Measurements from ENCODE around the gene ADGRG2. TPM values are rescaled to one million over a fixed set of nuclear protein-coding genes. Genes with fewer than 3 reads are reported as not detected.
"Not testable (repeated sequence)": the region's sequence is repeated elsewhere in the genome, so short reads cannot be mapped to it uniquely, and the experiment has no call there.

The ADGRG2 gene
- total and polyA plus RNA-seq, 3 donors from 2014 or later = 5.0 to 17.2 (median 5.8) TPM

GRCh38 chrX:18983666-18984380, 138.4 kb downstream of the ADGRG2 start, which contains the start of gene PHKA2:
Gene PHKA2 (minus strand): TSS chrX:18984114. CDS start chrX:18983932, 182 bp downstream.
- intact Hi-C loops (cut with DNase I; ENCODE audit: low total_unique reads) = no loop called here

GRCh38 chrX:18981124-18981807, 141.0 kb downstream of the ADGRG2 start:
- TF ChIP-seq POLR2A (IDR thresholded peaks at IDR 0.05) = no peak
- TF ChIP-seq, protein P1, sequence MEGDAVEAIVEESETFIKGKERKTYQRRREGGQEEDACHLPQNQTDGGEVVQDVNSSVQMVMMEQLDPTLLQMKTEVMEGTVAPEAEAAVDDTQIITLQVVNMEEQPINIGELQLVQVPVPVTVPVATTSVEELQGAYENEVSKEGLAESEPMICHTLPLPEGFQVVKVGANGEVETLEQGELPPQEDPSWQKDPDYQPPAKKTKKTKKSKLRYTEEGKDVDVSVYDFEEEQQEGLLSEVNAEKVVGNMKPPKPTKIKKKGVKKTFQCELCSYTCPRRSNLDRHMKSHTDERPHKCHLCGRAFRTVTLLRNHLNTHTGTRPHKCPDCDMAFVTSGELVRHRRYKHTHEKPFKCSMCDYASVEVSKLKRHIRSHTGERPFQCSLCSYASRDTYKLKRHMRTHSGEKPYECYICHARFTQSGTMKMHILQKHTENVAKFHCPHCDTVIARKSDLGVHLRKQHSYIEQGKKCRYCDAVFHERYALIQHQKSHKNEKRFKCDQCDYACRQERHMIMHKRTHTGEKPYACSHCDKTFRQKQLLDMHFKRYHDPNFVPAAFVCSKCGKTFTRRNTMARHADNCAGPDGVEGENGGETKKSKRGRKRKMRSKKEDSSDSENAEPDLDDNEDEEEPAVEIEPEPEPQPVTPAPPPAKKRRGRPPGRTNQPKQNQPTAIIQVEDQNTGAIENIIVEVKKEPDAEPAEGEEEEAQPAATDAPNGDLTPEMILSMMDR (IDR thresholded peaks at IDR 0.05) = no peak
- Histone ChIP-seq H3K4me1 (no peaks in the 10 kb centered on the region), H3K27ac (no peak overlapping the region), H3K36me3 (ENCODE audit: low read depth, missing control alignments) (no peaks in the 10 kb centered on the region), H3K27me3 (no peaks in the 10 kb centered on the region), H3K4me3 (no peak overlapping the region), H3K9me3 (no peaks in the 10 kb centered on the region)
- 76 to 94% methylated on average over 2 to 6 of the region's 6 CpGs for WGBS, 2 donors
- no peak for DNase-seq
- intact Hi-C loops (cut with DNase I; ENCODE audit: low total_unique reads) = no loop called here

More at GRCh38 chrX:18983666-18984380, 138.4 kb downstream of the ADGRG2 start, which contains the start of gene PHKA2:
- DNase-seq = peak; percentile 54
- TF ChIP-seq, protein P1 (IDR thresholded peaks at IDR 0.05) = no peak
- no peak for TF ChIP-seq POLR2A (IDR thresholded peaks at IDR 0.05)
- Histone ChIP-seq H3K9me3 (no peaks in the 10 kb centered on the region), H3K36me3 (ENCODE audit: low read depth, missing control alignments) (no peaks in the 10 kb centered on the region), H3K27me3 (no peaks in the 10 kb centered on the region), H3K27ac (peak within 1 kb of the TSS; percentile 86 to 89), H3K4me3 (peak within 1 kb of the TSS; percentile 69 to 76), H3K4me1 (no peaks in the 10 kb centered on the region)
- 1 to 2% methylated on average over 17 to 21 of the region's 64 CpGs for WGBS, 2 donors

DNA sequence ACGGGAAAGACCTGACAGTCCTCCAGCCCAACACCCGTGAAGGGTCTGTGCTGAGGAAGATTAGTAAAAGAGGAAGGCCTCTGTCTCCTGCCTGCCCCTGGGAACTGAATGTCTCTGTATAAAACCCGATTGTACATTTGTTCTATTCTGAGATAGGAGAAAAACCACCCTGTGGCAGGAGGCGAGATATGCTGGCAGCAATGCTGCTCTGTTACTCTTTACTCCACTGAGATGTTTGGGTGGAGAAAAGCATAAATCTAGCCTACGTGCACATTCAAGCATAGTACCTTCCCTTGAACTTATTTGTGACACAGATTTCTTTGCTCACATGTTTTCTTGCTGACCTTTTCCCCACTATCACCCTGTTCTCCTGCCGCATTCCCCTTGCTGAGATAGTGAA, 142.0 kb downstream of the ADGRG2 start:
- intact Hi-C loops (cut with DNase I; ENCODE audit: low total_unique reads); H3K9me3 ChIP-seq; H3K4me3 ChIP-seq; H3K36me3 ChIP-seq (ENCODE audit: low read depth, missing control alignments); H3K4me1 ChIP-seq; H3K27me3 ChIP-seq; H3K27ac ChIP-seq: not testable (repeated sequence)
- peak; percentile 24 for DNase-seq
- 61 to 73% methylated on average over 6 of the region's 6 CpGs for WGBS, 2 donors

- H3K9me3 ChIP-seq = no peaks in the 10 kb centered on the region
- no peaks in the 10 kb centered on the region for H3K36me3 ChIP-seq (ENCODE audit: low read depth, missing control alignments)
- no peaks in the 10 kb centered on the region for H3K4me1 ChIP-seq
- 79 to 96% methylated on average over 6 to 7 of the region's 7 CpGs for WGBS, 2 donors
- intact Hi-C loops (cut with DNase I; ENCODE audit: low total_unique reads) = no loop called here
- no peak overlapping the region for H3K4me3 ChIP-seq
- DNase-seq = no peak
- no peaks in the 10 kb centered on the region for H3K27me3 ChIP-seq
- no peak overlapping the region for H3K27ac ChIP-seq
- TF ChIP-seq POLR2A (IDR thresholded peaks at IDR 0.05) = no peak
- TF ChIP-seq, protein P1 (IDR thresholded peaks at IDR 0.05) = no peak
These were observed 147.3 kb downstream of the ADGRG2 start for GRCh38 chrX:18974993-18975392.

DNA sequence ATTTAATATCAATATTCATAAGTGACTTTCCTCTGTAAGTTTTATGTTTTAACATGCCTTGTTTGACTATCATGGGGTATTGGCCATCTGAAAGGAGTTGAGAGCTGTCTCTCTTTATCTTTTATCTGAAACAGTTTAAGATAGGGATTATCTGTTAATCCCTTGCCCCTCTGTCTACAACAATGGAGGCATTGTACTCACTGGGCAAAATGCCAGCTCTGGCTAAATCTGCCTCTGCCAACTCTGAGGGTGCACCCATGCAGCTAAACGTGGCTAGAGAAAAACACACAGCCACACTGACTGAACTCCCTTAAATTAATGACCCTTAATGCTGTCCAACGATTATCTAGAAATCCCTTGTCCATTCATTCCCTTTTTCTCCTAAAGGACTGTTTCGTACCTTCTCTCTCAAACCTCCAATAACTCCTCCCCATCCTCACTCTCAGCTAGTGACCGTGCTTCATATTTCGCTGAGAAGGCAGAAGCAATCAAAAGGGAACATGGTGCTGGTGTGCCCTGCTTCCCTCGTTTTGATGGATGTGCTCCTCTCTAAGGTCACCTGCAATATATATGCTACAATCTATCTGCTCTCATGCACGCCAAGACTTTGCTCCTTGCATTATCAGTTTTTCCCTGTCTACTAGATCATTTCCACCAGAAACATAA, 148.6 kb downstream of the ADGRG2 start:
- WGBS, 2 donors = 58% methylated on average over 6 to 7 of the region's 7 CpGs
- TF ChIP-seq POLR2A (IDR thresholded peaks at IDR 0.05) = no peak
- TF ChIP-seq, protein P1 (IDR thresholded peaks at IDR 0.05) = no peak
- peak; percentile 52 for DNase-seq

More for the DNA sequence above, 148.6 kb downstream of the ADGRG2 start:
- Histone ChIP-seq H3K27ac (no peak overlapping the region), H3K4me1 (no peaks in the 10 kb centered on the region), H3K27me3 (no peaks in the 10 kb centered on the region), H3K4me3 (no peak overlapping the region), H3K36me3 (ENCODE audit: low read depth, missing control alignments) (no peaks in the 10 kb centered on the region), H3K9me3 (no peaks in the 10 kb centered on the region)
- intact Hi-C loops (cut with DNase I; ENCODE audit: low total_unique reads) = no loop called here

Measured in testis (tissue), 3 donors.